SW480 (cell line): ENCODE results near the gene MORN1.

Experiments
- DNase-seq: peaks from one replicate; pipeline ENCODE4 v3.0.0-alpha.2; 2016; ENCODE audit warnings: low spot score

Gene MORN1

GRCh38 chr1:2289607-2290006 lies 101.7 kb downstream of the MORN1 start:
- DNase-seq, result no peak

DNA sequence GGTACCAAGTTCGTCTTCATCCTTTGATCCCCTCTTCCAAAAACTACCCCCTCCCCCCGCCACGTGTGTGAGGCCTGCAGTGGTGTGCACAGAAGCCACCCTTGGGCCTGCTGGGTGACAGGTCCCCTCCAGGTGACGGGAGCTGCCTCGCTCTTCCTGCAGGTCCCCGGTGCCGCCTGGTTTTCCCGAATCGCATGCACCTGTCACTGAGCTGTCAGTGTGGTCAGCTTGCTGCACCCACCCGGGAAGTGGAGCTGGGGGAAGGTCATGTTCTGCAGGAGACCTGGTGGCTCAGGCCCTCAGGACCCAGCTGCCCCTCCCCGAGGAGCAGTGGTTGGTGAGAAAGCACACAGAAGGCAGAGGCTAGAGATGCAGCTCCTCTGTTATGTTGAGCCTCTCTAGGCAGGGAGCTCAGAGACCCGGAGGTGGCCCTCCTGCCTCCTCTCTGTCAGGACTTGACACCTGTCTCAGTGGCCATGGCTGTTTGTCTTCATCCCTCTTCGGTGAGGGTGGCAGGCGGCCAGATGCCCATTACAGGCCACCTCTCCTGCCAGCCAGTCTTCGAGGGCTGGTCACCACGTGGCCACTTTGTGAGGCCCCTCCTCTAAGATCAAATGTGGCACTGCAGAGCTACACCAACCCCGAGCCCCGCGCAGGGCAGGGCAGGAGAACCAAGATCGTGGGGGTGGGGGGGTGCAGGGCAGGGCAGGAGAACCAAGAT lies 102.4 kb downstream of the MORN1 start:
- no peak for DNase-seq

- DNase-seq, result no peak
These were observed 103.0 kb downstream of the MORN1 start for GRCh38 chr1:2288311-2288710.

DNA sequence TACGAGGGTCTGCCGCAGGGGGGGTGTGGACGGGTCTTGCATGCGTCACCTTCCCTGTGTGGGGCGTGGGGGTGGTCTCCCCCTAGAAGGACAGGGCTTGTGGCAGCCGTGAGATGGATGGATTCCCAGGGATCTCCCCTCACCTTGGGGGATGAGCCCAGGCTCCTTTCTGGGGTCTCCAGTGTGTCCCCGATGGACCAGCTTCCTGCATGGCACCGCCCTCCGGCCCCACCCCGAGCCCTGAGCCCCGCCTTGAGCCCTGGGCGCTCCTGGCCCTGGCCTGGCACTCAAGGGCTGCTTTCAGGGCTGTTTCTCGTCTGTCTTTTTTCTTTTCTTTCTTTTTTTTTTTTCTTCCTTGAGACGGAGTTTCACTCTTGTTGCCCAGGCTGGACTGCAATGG lies 103.7 kb downstream of the MORN1 start:
- no peak for DNase-seq

- DNase-seq, result no peak
These were observed 104.4 kb downstream of the MORN1 start for GRCh38 chr1:2286923-2287322.

GRCh38 chr1:2284932-2285331 lies 106.4 kb downstream of the MORN1 start:
- DNase-seq, result no peak

DNA sequence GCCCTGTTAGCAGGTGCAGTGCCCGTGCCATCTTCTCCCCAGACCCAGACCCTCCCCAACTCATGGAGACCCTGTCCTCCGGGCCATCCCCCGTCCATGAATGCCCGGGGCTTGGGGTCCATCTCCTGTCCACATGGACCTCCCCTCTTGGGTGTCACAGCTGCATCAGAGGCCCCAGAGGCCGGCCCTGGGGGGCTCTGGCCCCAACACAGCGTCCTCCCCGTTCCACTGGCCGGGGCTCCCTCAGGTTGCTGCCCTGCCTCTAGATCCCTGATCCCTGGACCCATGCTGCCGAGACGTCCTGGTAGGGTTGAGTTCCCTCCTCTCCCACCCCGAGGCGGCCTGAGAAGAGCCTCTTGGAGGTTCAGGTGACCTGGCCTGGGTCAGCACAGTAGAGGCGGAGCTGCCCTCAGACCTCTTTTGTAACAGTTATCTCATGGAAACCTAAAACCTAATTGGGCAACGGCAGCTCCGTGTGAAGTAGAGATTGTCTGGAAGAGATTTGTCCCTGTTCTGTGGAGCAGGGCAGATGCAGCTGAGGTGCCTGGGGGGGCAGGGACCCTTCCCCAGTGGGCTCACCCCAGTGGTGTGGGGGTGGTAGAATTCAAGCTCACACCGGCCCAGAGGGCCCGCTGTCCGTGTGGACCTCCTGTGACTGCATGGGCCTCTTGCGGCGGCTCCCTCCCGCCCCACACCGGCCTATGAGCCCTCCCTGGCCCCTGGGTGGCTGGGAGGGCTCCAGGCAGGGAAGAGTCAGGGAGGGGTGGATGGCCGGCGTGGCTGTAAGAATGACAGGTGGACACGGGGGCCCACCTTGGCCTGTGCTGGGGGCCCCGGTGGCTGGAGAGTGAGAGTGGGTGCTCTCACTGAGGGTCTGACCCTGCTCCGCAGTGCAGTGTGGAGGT lies 107.1 kb downstream of the MORN1 start:
- DNase-seq, result no peak

GRCh38 chr1:2283371-2283990 lies 107.9 kb downstream of the MORN1 start:
- DNase-seq, result no peak

DNA sequence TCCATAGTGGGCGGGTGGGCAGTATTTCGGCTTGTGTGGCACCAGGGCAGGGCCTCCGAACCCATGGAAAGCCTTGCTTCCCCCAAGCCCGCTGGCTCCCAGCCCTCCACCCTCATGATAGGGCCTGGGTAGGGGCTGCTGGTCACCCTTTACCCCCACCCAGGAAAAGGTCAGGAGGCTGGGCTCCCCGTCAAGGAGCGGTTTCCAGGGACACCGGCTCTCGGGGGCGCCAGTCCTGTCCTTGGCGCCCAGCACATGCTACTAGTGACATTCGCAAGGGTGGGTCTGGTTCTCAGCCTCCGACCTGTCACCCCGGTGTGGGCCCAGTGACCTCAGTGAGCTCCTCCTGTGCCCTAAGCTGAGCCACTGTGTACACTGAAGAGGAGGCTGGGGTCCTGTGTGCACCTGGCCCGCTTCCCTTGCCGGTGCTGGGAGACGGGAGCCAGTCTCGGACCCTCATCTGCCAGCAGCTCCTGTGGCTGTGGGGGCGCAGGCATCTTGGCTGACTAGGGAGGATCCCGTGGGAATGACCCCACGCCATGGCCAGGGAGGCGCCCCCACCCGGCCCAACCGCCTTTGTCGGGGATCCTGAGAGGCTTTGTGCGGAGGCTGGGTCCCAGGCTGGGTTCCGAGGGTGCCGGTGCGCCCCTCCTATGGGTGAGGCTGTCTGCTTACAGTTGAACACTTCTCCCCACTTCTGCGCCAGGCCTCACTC lies 108.6 kb downstream of the MORN1 start:
- DNase-seq, result no peak

- DNase-seq, result no peak
These were observed 111.5 kb downstream of the MORN1 start for GRCh38 chr1:2279817-2280216.

DNA sequence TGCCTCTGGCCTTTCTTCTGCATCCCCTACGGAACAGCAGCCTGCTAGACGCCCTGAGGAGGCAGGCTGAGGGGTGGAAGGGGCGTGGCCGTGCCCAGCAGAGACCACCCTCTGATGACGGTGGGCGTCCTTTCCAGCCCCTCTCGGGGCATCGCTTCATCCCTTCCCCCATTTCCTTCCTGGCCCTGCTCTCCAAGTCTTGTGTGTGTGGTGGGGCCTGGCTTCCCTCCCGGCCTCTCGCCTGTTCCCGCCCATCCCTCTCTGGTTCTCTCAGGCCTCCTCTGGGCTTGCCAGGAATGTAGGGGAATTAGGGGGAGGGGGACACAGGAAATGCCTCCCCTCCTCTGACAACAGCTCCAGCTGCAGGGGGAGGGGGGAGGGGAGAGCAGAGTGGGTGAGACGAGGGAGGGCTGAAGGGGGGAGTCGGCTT lies 112.1 kb downstream of the MORN1 start:
- DNase-seq, result no peak

- no peak for DNase-seq
These were observed 112.7 kb downstream of the MORN1 start for GRCh38 chr1:2278591-2279209.

DNA sequence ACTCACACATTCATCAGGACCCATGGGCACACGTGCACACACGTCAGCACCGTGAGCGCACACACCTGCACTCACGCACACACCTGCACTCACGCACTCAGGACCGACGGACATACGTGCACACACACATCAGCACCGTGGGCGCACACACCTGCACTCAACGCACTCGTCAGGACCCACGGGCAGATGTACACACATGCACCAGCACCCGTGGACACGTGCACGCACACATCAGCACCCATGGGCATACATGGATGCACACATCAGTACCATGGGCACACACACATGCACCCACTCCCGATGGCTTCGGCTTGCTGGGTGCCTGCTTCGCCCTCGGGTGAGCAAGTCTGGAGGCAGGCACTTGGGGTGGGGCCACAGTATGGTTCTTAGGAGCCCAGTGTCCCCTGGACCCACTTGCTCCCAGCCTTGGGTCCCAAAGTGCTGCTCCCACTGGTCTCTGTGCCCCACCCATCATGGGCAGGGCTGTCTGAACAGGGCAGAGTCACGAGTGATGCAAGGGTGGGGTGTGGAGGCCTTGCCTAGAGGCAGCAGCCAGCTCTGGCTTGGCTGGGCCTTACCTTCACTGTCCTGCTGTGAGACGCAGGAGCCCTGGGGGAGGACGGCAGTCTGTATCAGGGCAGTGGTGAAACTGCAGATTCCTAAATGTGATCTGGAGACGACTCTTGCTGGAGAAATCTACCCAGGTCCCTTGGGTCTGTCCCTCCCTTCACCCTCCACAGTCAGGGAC lies 113.4 kb downstream of the MORN1 start:
- DNase-seq, result no peak

DNA sequence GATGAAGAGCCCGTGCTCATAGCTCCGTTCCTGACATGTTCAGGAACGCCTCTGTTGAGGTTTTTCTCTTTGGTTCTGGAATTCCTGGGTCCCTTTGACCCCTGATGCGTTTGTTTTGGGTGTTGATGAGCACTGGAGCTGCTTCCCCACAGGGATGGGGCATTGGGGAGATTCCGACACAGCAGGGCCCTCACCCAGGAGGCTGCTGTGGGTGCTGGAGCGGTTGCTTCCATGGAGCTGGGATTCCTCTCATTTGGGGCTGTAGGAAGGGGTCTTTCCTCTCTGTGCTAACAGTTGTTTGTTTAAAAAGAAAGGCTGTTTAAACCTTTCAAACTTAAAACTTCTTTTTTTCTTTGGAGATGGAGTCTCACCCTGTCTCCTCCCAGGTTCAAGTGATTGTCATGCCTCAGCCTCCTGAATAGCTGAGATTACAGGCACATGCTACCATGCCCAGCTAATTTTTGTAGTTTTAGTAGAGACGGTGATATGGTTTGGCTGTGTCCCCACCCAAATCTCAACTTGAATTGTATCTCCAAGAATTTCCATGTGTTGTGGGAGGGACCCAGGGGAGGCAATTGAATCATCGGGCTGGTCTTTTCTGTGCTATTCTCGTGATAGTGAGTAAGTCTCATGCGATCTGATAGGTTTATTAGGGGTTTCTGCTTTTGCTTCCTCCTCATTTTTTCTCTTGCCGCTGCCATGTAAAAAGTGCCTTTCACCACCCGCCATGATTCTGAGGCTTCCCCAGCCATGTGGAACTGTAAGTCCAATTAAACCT lies 114.4 kb downstream of the MORN1 start:
- no peak for DNase-seq

GRCh38 chr1:2275796-2276536 lies 115.4 kb downstream of the MORN1 start:
- DNase-seq, result no peak

GRCh38 chr1:2274929-2275475 lies 116.4 kb downstream of the MORN1 start:
- DNase-seq, result no peak

GRCh38 chr1:2274231-2274928 lies 117.0 kb downstream of the MORN1 start:
- DNase-seq, result no peak

DNA sequence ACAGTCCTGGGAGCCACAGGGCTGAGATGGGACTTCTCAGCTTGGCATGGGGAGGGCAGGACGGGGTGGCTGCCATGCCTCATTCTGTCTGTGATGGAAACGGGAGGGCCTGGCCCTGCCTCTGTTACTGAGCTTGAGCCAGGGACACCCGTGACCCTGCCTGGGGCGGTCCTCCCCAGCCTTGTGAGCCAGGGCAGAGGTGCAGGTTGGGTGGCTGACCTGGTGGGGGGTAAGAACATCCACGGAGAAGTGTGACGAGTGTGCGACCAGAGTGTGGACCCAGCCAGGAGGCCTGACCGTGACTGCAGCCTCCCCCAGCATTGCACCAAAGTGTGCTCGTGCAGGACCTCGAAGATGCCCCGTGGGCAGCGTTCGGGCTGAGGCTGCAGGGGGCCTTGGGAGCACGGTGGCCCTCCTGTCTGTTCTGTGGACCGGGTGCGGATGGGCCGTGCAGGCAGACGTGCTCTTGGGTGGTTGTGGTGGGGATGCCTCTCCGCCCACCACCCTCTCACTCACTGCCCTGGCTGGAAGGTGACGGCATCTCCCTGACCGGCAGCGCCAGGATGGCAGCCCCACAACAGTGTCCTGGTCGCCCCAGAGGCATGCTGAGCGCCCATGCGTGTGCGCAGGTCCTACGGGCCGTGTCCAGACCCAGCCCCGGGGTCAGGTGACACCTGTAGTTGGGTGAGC lies 117.8 kb downstream of the MORN1 start:
- no peak for DNase-seq
